ENCODE results near the gene PARD3B. TPM values are rescaled to one million over a fixed set of nuclear protein-coding genes. Genes with fewer than 3 reads are reported as not detected.

Gene PARD3B
- total and polyA plus RNA-seq, 10 of the 15 experiments (the other 5 are each of a cell fraction or from before 2014, with no cell fraction given) = 0.01 to 0.54 (median 0.07) TPM; not detected in 7

DNA sequence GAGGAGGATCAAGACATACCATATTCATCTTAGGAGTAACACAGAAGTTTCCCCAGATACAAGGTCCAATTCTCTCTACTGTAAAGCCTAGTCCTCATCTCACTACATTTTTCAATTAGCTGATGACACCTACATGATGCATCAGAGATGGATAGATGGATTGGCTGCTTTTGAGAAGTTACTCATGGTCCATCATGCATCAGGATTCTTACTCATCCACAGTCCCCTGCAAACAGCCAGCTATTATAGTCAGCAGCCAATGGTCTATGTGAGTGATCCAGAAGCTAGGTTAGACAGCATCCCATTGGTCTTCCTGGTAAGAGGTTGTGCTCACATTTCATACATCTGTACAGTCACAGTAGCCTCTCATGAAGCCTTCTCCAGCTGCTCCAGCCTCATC lies 982.5 kb downstream of the PARD3B start (continued):
- TF ChIP-seq BCL3 (IDR thresholded peaks at IDR 0.05; ENCODE audit: borderline replicate concordance, insufficient read depth, low read depth, low read length, poor library complexity, severe bottlenecking) (no peak), ZNF217 (IDR thresholded peaks at IDR 0.05) (no peak), NR2C1 (IDR thresholded peaks at IDR 0.05) (no peak)

- RAD21 ChIA-PET (ENCODE audit: unreplicated experiment) = no interaction called here
- no peaks in the 10 kb centered on the region for H3K9me3 ChIP-seq (replicated peaks; ENCODE audit: control insufficient read depth, insufficient read depth, low read length)
- DNase-seq (ENCODE audit: low read depth, low spot score) (no peak), ATAC-seq (no peak), FAIRE-seq (no peak)
- no TSS peak for BruUV-seq (replicated peaks)
- SMC1A ChIA-PET (ENCODE audit: uncharacterized antibody, unreplicated experiment) = no interaction called here
- H4K20me1 ChIP-seq (ENCODE audit: control insufficient read depth, insufficient read depth) = no peaks in the 10 kb centered on the region
- intact Hi-C loops (cut with micrococcal nuclease; ENCODE audit: unreplicated experiment) = no loop called here
- in situ Hi-C loops (cut with MboI) = no loop called here
- H3K27me3 ChIP-seq (replicated peaks in 1 of 2; ENCODE audit: control insufficient read depth in 2 of 2, insufficient read depth in 2 of 2, low read length in 1 of 2) = no peaks in the 10 kb centered on the region
- H3K27ac ChIP-seq (ENCODE audit: control insufficient read depth, insufficient read depth) = no peak overlapping the region
- no peak overlapping the region for H3K4me3 ChIP-seq
- H3K79me2 ChIP-seq (ENCODE audit: control insufficient read depth, insufficient read depth, low read length) = no peaks in the 10 kb centered on the region
- CTCF ChIA-PET = no interaction called here
- H3K9ac ChIP-seq (ENCODE audit: control insufficient read depth, insufficient read depth, low read length) = no peak overlapping the region
- no peak overlapping the region for H3K4me2 ChIP-seq (ENCODE audit: control insufficient read depth, insufficient read depth)
- POLR2A ChIA-PET = no interaction called here
- H3K4me1 ChIP-seq (ENCODE audit: control insufficient read depth, insufficient read depth, low read length) = no peaks in the 10 kb centered on the region
- H3K36me3 ChIP-seq (ENCODE audit: control insufficient read depth in 2 of 2, insufficient read depth in 2 of 2, low read length in 1 of 2) = no peaks in the 10 kb centered on the region
- WGBS (ENCODE audit: insufficient coverage, insufficient replicate concordance, low lambda C conversion rate, missing lambda C conversion rate) = 41% methylated on average over 2 of the region's 2 CpGs
- no peak overlapping the region for H2AFZ ChIP-seq (ENCODE audit: control insufficient read depth, low read depth, low read length)
- TF ChIP-seq RBBP5 (conservative IDR thresholded peaks at IDR 0.05) (no peak), GABPA (IDR thresholded peaks at IDR 0.05; ENCODE audit: low read depth) (no peak), MEF2A (IDR thresholded peaks at IDR 0.05; ENCODE audit: insufficient read depth, low read depth, low read length) (no peak), TARDBP (IDR thresholded peaks at IDR 0.05; ENCODE audit: borderline replicate concordance) (no peak), MEF2B (IDR thresholded peaks at IDR 0.05; ENCODE audit: partially characterized antibody, poor library complexity, severe bottlenecking) (no peak), RCOR1 (conservative IDR thresholded peaks at IDR 0.05; ENCODE audit: low read depth, low read length) (no peak), RAD21 (IDR thresholded peaks at IDR 0.05; ENCODE audit: insufficient read depth, low read depth, low read length) (no peak), POLR2AphosphoS5 (IDR thresholded peaks at IDR 0.05; ENCODE audit: low read length) (no peak), MYC (IDR thresholded peaks at IDR 0.05; ENCODE audit: insufficient read depth, insufficient read length, insufficient replicate concordance, low read length, severe bottlenecking) (no peak), ZNF384 (IDR thresholded peaks at IDR 0.05; ENCODE audit: borderline replicate concordance, low read depth, low read length) (no peak), E2F4 (IDR thresholded peaks at IDR 0.05; ENCODE audit: low read depth, low read length) (no peak), EED (IDR thresholded peaks at IDR 0.05; ENCODE audit: low read depth) (no peak), LARP7 (IDR thresholded peaks at IDR 0.05) (no peak), NFYB (IDR thresholded peaks at IDR 0.05; ENCODE audit: insufficient read depth, low read depth, low read length) (no peak), CEBPZ (IDR thresholded peaks at IDR 0.05; ENCODE audit: low read depth, low read length) (no peak), KDM1A (IDR thresholded peaks at IDR 0.05; ENCODE audit: borderline replicate concordance) (no peak)
Observed at GRCh38 chr2:205531072-205531471, 985.8 kb downstream of the PARD3B start.
